Muscle of back (tissue), 11 donors: ENCODE data around the gene PRDM10. TPM values are rescaled to one million over a fixed set of nuclear protein-coding genes. Genes with fewer than 3 reads are reported as not detected.
"Not testable (repeated sequence)": the region's sequence is repeated elsewhere in the genome, so short reads cannot be mapped to it uniquely, and the experiment has no call there.

ENCODE experiments used
- DNase-seq, 3 donors: peaks; one replicate each; pipeline versions ENCODE4 v3.0.0 to v3.0.0-alpha.2; 2013
- polyA plus RNA-seq, 10 donors: library from polyadenylated mRNA; unstranded; fragments of 120-200 nt; gene quantifications; one replicate each; pipeline ENCODE4 v1.2.1, GENCODE V29; 2013; ENCODE audit not compliant: insufficient read length in 10 of 10

PRDM10 gene
- polyA plus RNA-seq, 10 donors: 4.1 to 7.8 (median 6.3) TPM

- peak in 1 of 3 donors; percentile 20 for DNase-seq
These were observed 17.7 kb upstream of the PRDM10 start for GRCh38 chr11:130020323-130020722.

GRCh38 chr11:130015846-130016245, 13.2 kb upstream of the PRDM10 start:
- not testable (repeated sequence) for DNase-seq

- no peak for DNase-seq
These were observed 5.7 kb upstream of the PRDM10 start for GRCh38 chr11:130008326-130008725.

DNA sequence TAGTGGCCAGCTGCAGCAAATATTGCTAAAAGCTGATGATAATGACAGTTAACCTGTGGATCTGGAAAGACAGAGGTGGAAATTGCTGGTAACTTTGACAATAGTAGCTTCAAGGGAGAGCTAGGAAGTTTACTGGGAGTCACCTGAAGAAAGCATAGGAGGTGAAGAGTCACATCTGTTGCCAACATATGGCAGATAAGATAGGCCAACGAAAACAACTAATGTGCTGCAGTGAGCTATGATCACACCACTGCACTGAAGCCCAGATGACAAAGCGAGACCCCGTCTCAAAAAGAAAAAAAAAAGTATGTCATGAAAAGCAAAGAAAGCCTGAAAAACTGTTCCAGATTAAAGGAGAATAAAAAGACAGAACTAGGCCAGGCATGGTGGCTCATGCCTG, 4.3 kb upstream of the PRDM10 start:
- DNase-seq: no peak

DNA sequence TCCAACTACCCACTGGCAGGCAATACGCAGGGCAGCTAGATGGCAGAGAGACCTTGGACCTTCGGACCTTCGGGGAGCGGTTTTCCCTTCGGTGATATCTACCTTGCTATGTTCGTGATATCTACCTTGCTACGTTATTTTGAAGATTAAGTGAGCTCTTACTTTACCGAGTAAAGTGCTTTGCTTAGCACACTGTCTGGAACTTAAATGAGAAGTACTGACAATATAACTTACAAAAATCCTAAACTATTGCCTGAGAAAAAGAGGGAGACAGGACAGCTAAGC, 1.0 kb upstream of the PRDM10 start:
- DNase-seq: no peak

DNA sequence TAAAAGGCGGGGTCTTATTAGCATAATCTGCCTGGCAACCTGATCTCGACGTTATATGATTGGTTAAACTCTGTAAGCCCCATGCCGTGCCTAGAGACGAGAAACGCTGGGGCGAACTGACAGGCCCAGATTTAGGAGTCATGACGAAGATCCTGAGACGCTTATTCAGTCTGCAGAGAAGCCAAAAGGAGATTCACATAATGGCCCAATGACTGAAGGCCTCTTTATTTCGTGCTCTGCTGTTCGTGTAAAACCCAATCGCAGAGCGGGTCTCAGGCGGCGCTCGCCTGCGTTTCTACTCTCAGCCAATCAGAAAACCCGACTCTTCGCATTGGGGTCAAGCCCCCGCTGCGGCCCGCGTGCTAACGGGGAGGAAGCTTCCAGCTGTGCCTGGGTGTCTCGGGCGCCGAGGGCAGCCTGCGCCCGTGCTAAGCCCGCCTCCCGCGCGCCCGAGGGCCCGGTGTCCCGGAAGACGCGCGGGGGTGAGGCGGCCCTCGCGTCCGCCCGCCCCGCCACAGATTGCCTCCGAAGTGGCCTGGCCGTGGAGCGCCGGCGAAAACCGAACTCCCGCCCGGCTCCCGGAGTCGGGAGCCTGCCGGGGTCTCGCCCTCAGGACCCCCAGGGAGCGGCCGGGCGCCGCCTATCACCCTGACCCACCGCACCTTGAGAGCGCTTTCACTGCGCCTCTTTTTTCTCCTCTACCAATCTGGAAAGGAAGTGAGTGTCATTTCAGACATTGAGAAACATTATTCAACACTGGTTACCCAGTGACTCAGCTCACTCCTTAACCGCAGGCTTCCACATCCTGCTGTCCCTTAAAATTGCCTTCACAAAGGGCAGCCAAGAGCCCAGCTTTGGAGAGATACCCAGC, 446 bp upstream of the PRDM10 start:
- DNase-seq: peak; percentile 97 to 99 (median 99)

GRCh38 chr11:130001461-130002351, 929 bp downstream of the PRDM10 start:
- DNase-seq: peak; percentile 25 to 84 (median 42)

GRCh38 chr11:130000552-130001176, 2.0 kb downstream of the PRDM10 start:
- DNase-seq: no peak

GRCh38 chr11:129999407-129999806, 3.2 kb downstream of the PRDM10 start:
- no peak for DNase-seq

- no peak for DNase-seq
These were observed 3.7 kb downstream of the PRDM10 start for GRCh38 chr11:129998905-129999304.

- no peak for DNase-seq
These were observed 4.5 kb downstream of the PRDM10 start for GRCh38 chr11:129998107-129998506.

- no peak for DNase-seq
These were observed 5.1 kb downstream of the PRDM10 start for GRCh38 chr11:129997513-129997912.

- peak in 1 of 3 donors; percentile 21 for DNase-seq
These were observed 6.3 kb downstream of the PRDM10 start for GRCh38 chr11:129996113-129996870.

GRCh38 chr11:129995163-129995562, 7.5 kb downstream of the PRDM10 start:
- DNase-seq: no peak

DNA sequence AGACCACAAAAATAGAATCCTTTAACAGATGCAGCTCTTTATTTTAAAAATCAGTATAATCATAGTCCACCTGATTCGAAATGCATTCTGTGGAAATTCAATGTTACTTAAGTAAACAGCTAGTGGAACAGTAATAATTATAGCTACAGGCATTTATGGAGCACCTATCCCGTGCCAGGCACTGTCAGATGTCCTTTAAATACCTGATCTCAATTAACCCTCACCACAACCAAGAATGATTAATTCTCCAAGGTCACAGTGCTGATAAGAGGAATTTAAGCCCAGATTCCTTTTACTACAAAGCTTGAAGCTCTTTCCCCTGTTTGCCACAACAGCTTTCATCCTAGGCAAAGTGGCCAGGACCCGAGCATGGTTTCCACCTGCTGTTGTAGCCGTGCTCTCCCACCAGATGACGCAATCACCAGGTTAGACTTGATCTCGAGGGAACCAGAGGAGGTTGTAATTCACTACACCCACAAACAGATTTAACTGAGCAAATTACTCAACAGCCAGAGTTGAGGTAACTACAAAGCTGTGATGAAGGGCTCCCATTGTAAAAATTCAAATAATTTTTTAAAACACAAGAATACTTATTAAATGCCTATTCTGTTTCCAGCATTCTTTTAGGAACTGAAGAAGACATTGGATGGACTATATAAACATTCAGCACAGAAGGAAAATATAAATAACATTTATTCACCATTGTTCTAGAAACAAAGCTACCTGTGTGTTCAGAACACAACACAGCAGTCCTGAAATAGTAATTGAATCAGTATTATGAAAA, 10.3 kb downstream of the PRDM10 start:
- no peak for DNase-seq

DNA sequence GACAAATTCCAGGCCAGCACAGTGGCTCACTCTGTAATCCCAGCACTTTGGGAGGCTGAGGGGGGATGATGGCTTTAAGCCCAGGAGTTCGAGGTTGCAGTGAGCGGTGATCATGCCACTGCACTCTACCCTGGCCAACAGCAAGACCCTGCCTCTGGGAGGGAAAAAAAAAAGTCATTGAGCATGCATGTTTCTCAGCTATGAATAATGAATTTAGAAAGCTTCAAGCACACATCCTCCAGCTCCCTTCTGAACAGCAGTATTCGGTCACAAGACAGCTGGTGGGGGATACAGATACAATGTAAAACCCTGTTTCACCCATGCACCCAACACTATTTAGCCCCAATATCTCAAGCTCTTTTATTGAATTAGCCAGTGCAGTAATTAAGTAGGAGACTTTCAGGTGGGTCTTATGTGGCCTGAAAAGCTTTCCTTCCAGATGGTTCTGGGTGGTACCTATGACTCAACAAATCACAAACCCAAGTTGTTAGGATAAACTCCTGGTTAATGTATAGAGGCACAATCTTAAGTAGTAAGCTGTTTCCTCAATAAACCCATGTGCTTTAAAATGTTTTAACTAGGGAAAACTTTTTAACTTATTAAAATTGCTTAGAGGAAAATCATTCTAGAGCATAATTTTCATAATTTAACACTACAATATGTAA, 13.4 kb downstream of the PRDM10 start:
- no peak for DNase-seq

- DNase-seq: no peak
These were observed 14.7 kb downstream of the PRDM10 start for GRCh38 chr11:129987950-129988349.

DNA sequence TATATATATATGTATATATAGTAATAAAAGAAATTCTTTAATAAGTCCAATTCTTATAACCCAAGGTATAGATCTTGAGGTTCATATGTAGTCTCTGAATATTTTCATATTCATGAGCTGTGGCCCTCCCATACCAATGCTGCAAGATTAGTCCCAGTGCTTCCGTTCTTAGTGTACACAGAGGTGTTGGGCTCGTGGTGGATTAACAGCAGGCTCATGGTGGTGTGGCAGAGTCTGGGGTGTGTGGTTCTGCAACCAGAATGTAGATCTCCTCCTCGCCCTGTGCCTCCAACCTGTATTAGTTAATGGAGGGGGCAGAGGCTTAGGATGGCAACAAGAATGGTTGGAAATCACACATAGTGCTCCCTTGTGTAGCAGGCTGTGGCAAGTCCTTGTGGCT, 16.8 kb downstream of the PRDM10 start:
- no peak for DNase-seq

- no peak for DNase-seq
These were observed 22.5 kb downstream of the PRDM10 start for GRCh38 chr11:129980086-129980485.

DNA sequence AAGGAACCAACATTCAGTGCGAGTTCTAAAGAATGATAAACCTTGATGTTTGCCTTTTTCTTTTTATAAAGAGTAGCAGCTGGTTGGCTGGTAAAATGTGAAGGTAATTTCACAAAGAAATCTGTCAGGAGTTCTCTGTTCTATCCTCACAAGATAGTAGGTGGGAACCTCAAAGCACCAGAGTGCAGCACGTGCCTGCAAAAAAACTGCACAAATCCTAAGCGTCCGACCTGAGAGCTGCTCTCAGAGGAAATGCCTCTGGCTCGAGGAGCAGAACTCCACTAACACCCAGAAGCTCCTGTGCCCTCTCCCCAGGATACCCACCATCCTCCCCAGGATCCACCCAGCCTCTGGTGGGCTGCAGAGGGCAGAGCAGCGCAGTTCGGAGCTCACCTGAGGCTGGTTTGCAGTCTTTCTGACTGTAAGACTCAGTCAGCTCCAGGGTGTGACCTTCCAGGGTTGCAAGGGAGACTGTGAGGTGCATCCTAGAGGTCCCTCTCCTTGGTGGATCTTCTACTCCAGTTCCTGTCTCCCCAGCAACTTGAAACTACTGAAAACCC, 23.5 kb downstream of the PRDM10 start:
- no peak for DNase-seq
